Hematopoietic multipotent progenitor cell treated with erythropoietin and hydrocortisone succinate and interleukin-3 and kit ligand, for 6 days (in vitro differentiated cells): ENCODE measurements around the gene PTPRN2.
A peak's percentile ranks its signal among the peaks of the same experiment; 100 is the strongest.
"Not testable (repeated sequence)": the region's sequence is repeated elsewhere in the genome, so short reads cannot be mapped to it uniquely, and the experiment has no call there.

Experiments used
- DNase-seq: peaks from one replicate; pipeline ENCODE4 v3.0.0-alpha.2; 2015

PTPRN2 gene

DNA sequence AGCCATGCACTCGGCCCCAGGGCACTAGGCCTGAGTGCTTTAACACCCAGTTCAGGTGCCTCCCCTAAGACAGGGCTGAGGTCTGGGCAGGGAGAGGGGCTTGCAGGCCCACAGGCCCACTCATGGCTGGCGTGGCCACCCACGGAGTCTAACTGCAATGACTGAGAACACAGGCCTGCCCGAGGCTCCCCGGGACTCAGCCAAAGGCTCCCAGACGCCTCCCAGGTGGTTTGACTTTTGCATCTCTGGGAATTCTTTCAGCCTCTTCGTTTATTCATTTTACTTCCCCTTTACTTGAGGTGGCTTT lies 37.3 kb downstream of the PTPRN2 start:
- DNase-seq, result no peak

DNA sequence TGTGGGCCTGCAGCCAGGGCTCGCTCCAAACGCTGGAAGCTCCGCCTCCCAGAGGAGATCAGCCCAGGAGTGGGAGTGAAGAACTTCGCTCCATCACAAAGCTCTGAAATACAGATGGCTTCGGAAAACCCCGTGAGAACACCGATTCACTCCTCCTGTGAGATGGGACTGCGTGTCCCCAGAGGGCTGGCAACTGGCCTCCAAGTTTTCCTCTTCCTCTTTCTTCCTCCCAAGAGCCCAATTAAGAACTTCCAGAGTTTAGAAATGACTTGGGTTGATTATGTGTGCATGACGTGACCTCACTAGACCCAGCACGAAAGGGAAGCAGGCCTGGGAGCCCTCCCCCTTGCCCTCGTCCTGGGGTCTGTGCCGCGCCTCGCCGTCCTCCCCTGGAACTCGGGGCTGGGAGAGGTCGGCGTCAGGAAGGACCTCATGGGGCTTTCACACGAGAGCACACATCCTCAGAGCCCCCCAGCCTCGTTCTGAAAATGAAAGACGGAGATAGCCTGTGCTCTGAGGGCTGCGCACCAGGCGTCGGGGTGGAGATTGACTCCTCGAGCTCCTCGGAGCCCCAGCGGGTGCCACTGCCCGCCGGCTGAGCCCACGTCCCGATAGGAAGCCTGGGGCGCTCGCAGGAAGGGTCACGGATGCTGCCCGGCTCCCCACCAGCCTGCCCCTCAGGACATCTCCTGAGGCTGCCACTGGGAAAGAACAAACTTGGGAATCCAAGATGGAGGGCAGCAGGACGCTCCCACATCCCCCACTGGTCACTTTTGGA lies 37.8 kb downstream of the PTPRN2 start:
- no peak for DNase-seq

DNA sequence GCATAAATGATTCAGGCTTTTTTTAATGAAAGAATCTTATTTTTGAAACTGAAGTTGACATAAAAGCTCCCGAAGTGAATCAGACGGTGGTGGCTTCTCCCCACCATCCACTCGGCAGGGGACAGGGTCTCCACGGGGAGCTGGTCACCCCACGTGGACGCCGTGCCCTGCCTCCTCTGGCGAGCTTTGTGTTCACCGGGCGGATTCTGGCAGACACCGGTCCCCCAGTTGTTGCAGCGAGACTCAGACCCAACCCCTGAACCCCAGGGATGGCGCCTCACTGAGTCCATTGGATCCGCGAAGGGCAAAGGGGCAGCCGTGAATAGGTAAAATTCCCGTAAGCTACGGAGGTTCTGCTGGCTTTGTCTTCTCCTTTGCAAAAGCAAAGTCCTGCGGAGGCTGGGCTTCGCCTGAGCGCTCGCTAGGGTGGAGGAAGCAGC lies 38.4 kb downstream of the PTPRN2 start:
- DNase-seq, result no peak

DNA sequence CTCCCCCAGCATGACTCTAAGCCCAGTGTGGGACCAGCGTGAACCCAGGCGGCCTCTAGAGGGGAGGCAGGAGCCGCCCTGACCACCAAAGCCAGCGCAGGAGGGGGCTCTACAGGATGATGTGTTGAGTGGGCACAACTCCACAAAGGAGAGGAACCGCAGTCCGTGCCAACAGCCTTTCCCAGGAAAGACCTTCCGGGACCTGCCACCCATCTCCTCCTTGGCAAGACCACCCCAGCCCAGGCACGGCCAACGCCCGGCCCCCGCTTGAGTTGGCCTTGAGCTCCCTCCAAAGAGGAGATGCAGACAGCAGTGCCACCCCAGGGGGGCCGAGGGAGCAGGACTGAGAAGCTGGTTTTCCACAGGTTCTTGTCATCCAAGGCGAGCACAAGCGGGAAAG lies 38.9 kb downstream of the PTPRN2 start:
- DNase-seq, result no peak

DNA sequence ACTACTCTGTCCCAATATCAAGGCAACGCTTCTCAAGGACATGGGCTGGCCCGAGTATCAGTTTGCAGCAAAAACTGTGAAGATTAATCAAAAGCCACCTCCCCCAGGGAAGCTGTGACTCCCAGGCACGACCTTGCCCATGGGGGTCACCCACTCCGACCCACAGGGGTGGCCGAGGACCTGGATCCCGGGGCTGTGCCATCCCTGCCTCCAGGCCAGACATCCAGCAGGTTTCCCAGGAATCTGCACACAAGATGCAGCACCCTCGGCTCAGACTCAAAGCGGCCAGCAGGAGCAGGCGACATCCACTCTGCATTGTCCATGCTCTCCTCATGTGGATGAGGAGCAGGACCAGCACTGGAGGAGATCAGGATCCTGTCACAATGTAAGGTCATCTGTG lies 39.8 kb downstream of the PTPRN2 start:
- no peak for DNase-seq

DNA sequence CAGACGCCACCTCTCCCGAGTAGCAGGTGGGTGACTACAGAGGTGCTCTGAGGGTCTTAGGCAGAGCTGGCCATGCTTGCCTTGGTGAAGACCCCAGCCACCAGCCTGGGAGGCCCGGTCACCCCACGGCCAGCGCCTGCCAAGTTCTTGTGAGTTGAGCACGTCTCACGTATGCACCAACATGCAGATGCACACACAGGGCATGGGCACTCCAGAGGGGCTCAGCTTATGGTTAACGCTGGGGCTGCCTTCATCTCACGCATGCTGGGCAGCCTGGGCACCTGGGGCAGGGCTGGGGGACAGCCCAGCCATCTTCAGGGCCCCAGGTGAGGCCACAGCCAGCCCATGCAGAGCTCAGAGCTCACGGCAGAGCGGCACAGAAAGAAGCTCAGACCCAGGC lies 41.0 kb downstream of the PTPRN2 start:
- DNase-seq, result no peak

DNA sequence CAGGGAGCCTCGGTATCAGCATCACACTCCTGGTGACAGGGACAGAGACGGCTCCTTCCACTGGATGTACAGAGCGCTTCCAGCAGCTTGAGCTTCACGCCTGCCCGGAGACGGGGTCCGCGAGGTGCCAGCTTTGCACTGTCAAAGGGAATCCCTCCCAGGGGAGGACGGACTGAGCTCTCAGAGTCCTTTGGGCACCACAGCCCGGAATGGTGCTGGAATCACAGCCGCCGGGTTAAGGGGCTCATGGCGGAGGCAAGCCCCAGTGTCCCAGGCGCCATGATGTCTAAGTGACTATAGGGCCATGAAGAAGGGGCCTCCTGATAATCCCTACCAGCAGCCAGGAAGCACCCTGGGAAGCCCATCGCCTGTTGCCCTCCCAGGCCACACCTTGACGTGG lies 41.4 kb downstream of the PTPRN2 start:
- DNase-seq, result no peak

DNA sequence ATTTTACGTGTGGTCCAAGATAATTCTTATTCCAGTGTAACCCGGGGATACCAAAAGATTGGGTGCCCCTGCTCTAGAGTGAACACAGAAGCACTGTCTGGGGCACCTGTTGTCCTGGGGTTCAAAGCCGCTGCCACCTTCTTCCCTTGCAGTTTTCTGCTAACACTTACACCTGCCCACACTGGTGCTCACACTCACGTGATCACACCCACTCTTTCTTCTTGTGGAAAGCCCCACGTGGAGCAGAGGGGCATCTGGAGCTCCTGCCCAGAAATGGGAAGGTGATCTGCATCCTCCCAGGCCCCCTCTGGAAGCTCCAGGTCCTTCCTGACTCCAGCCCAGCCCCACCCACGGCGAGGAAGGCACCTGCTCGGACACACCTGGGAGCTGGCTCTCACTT lies 42.9 kb downstream of the PTPRN2 start:
- no peak for DNase-seq

DNA sequence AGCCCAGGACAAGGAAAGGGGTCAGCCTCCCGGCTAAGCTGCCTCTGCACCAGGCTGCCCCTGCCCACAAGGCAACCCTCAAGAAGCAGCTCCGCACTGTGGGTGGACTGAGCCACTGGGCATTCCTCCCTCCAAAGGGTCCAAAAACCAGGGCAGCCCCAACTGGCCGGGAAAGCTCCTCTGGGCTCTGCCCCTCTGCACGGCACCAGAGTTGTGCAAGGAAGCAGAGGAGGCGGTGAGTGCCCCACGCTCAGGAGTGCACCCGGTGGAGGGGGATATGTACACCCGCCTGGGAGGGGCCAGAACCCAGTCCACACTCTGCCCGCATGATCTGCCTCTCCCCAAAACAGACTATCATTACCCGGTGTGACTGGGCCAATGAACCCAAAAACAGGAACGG lies 43.8 kb downstream of the PTPRN2 start:
- no peak for DNase-seq

DNA sequence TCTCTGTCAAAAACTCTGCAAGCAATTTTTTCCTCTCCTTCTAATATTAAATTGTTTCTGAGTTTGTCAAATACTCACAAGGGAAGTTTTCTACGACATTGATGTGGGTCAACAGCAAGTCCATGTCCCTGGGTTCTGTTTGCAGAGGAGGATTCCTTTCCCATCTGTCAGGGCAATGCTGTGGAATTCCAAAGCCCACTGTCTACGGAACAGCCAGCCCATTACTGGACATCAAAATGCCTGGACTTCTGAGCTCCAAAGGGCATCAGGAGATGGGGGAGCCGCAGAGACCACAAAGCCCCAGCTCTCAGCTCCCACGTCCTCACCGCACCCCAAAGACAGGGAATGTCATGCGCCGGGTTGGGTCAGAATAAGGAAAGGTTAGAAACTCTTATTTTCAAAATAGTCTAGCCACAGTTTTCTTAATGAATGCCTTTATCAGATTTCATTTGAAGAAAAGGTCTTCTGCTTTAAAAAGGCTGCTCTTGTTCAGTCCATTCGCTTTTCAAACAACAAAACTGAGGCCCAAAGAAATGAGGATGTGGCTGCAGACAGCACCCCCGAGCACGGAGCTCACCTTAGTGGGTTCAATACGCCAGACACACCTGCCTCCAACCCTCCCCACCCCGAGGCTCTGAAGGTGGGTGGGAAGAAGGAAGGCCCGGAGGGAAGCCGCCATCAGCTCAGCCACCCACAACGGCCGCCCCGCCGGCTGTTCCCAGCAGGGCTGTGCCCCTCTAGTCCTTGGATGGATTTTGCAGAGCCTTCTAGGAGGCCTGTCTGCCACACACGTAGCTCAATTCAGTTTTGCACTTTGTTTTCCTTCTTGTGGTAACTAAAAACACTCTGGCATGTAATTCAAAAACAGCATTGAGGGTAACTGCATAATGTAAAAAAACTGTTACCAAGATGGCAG lies 44.7 kb downstream of the PTPRN2 start:
- DNase-seq, result no peak

DNA sequence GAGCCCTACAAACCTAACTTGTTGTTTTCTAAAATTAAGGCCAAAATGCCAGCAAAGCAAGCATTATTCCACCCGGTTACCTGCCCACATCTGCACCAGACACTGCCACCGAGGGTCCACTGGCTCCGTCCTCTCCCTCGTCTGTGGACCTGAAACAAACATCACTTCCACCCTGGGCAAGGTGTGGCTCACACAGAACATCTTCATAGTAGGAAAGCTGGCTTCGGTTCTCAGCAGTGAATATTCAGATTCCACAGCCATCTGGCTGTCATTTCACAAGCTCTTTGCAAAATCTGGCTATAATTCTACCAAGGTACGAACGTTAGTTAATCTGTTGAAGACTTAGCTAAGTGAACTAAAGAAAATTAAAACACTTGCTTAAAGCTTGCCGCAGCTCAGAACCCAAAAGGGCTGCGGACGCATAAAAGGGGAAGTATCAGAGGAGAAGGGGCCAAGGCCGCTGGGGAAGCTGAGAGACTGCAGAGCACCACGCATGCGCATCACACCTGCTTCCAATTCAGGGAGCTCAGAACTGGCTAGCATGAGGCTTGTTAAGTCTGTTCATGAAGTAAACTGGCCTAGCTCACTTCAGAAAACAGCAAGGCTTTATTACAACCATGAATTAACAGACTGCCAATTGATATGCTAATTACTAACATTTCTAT lies 46.1 kb downstream of the PTPRN2 start:
- peak; percentile 79 for DNase-seq

DNA sequence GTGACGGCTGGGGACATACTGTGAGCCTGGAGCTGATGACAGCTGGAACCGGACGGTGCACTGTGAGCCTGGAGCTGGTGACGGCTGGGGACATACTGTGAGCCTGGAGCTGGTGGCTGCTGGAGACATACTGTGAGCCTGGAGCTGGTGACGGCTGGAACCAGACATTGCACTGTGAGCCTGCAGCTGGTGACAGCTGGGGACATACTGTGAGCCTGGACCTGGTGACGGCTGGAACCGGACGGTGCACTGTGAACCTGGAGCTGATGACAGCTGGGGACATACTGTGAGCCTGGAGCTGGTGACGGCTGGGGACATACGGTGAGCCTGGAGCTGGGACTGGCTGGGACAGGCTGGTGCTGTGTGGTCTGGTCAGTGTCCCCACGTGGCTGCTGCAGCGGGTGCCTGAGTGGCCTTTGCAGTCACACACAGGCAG lies 47.9 kb downstream of the PTPRN2 start:
- DNase-seq, result no peak

DNA sequence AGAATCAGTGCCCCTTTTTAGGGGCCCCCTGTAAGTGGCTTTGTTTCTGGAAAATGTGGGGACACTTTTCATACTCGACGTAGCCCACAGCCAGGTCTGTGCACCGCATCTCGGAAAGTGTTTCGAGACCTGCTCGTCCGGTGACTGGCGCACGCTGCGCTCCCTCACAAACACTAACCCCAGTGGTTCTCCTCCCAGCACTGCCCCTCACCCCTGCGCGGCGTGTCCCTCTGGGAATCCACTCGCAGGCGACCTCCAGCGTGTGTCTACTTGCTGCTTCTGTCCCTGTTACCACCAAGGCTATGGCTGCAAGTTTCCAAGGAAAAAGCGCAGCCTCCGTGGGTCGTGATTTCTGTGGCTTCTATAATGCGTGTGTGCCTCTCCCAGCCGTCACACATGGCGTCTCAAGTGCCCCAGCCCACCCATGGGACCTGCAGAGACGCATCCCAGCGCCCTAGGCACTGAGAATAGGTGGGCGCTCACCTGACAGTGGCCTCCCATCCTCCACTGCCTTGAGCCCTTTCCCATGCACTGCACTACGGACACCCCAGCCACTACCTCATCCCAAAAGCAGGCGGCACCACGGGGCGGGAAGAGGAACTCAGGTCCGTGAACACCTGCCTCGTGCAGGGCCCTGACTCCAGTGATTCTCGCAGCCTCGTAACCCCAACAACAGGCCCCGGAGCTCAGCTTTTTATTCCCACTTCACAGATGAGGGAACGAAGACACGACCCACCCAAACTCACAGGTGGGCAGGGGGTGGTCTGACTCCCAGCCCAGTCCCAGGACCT lies 49.3 kb downstream of the PTPRN2 start:
- DNase-seq, result no peak

DNA sequence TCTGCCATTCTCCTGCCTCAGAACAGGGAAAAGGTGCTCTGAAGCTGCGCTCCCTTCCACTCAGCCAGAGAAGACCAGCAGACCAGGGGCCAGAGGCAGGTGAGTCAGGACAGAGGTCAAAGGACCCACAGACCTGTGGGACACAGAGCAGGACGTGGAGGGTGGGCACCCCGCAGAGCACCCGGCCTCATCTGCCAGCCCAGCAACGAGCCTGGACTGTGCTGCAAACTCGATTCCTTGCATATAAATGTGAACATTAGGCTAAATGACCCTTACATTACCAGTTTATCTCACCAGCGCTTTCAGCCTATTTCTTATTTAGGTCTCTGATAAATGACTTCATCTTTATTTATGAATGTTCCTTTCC lies 50.1 kb downstream of the PTPRN2 start:
- DNase-seq, result no peak

DNA sequence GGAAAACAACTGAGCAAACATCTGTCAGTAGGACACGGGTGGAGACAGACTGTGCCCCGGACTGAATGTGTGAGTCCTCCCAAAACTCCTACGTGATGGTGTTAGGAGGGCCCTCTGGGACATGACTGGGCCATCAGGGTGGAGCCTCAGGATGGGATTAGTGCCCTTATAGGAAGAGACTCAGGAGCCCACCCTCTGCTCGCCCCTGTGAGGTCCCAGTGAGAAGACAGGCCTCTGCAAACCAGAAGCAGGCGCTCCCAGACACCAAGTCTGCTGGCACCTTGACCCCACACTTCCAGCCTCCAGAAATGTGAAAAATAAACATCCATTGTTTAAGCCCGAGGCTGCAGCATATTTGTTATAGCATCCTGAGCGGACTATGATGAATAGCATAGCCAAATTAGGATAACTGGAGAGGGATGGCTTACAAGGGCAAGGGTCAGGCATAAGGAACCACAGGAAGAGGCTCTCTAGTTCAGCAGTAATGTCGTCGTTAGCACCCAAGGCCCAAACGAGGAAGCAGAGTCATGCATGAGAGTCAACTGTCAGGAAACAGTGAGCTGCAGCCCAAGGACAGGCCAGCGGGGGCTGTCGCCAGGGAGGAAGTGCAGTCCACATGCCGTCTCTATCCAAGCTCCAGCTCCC lies 50.6 kb downstream of the PTPRN2 start:
- no peak for DNase-seq

DNA sequence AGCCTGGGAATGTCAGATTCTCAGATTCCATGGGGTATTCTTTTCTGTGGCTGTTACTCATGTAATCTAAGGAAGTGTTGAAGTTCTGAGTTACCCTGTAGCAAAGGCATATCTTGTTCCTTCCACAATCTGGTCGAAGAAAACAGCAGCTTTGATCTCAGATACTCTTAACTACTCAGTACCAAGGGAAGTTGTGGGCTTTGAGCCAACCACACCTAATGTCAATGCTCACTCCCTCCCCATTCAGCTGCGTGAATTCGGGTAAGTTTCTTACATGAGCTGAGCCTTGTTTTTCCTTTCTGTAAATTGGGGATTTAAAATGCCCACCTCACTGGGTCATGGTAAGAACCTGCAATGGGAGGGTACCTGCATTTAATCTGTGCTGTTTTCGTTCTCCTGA lies 52.5 kb downstream of the PTPRN2 start:
- peak; percentile 5 for DNase-seq

DNA sequence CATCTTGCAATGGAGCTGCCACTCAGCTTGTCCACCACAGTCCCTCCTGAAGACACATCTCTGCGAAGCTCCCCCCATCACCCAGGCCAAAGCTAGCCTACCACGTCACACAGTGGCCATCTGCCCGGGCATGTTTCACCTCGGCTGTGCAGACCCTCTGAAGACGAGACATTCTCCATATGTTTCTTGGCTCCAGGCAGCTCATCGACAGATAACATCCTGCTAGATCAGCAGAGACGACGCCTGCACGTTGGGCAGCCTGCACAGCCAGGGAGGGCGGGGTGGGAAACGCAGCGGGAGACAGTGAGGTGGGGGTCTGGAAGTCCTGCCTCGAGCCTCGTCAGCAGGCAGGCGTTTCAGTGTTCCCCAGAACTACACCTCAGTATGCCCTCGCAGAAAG lies 53.0 kb downstream of the PTPRN2 start:
- no peak for DNase-seq

DNA sequence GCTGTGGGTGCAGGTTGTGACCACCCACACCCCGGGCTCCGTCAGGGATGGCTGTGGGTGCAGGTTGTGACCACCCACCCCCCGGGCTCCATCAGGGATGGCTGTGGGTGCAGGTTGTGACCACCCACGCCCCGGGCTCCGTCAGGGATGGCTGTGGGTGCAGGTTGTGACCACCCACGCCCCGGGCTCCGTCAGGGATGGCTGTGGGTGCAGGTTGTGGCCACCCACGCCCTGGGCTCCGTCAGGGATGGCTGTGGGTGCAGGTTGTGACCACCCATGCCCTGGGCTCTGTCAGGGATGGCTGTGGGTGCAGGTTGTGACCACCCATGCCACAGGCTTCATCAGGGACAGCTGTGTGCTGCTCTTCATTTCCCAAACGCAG lies 53.5 kb downstream of the PTPRN2 start:
- DNase-seq, result not testable (repeated sequence)

DNA sequence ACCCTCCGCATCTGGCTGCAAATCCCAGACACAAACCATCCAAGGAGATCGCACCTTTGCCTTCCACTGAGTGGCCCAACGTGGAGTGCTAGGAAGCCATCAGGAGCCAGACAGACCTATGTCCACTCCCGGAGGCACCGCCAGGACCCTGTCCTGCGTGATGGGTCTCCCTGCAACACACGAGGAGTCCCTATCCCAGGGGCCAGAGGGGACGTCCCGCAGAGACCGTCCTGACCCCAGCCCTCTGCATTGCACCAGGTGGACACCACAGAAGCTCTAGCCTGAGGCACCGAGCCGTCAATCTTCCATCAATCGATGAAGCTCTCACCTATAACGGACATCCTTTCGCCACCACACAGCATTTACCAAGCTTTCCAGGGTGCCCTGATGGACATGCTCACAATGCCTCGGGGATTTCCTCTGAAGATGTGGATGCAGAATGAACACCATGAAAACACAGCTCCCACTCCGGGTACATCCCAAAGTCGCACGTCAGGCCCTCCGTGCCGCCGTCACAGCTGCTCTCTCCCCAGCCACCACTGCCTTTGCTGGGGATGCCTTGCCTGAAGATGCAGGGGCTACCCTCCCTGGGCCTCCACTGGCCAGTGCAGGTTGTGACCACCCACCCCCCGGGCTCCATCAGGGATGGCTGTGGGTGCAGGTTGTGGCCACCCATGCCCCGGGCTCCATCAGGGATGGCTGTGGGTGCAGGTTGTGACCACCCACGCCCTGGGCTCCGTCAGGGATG lies 54.1 kb downstream of the PTPRN2 start:
- DNase-seq, result no peak

DNA sequence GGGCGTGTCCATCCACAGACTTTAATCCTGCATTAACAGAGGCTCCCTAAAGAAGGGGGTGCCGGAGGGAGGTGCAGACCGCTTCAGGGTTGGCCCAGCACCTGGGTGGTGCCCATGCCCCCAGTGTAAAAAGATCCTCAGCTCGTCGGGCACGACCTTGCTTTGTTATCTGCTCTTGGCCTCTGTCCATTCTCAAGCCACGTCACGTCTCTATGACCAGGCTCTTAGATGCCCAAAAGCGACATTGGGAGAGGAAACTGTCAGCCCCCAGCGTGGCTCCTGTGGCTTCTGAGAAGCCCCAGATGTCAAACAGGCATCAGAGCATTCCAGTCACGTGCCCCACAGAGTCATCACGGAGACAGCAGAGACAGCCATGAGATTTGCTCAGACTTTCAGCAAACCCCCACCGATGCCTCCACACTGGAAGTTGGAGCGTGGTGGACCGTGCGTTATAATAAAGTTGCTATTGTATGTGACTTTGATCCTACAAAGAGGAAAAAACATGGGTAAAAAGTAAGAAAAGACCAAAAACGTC lies 55.5 kb downstream of the PTPRN2 start:
- no peak for DNase-seq

DNA sequence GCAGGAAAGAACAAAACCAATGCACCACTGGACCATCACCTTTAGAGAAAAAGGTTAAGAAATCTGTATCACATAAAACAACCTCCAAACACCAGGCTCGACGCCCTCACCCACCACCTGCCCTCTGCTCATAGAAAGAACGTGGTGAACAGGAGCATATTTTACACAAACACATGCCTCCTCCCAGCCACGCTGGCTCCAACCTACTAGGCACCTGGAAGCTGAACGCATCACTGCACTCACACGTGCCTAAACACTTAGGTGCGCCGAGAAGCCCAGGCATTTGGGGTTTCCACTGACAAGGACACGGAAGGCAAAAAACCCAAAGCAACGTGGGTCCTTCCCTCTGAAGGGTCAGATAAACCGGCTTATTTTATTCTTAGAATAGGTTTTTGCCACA lies 56.0 kb downstream of the PTPRN2 start:
- no peak for DNase-seq
